Dedifferentiated amniotic fluid mesenchymal stem cell (primary cell): ENCODE measurements around the gene LRRTM2.
"Not testable (repeated sequence)": the region's sequence is repeated elsewhere in the genome, so short reads cannot be mapped to it uniquely, and the experiment has no call there.

Experiments
- DNase-seq: peaks from one replicate; pipeline ENCODE4 v3.0.0-alpha.2; 2016; ENCODE audit errors: extremely low spot score

Gene LRRTM2

GRCh38 chr5:138841531-138841930 is 33.6 kb downstream of the LRRTM2 start:
- DNase-seq = no peak

- DNase-seq = no peak
Observed at GRCh38 chr5:138840103-138840502, 35.0 kb downstream of the LRRTM2 start.

GRCh38 chr5:138837160-138837559 is 38.0 kb downstream of the LRRTM2 start:
- no peak for DNase-seq

- not testable (repeated sequence) for DNase-seq
Observed at GRCh38 chr5:138834853-138835252, 40.3 kb downstream of the LRRTM2 start.

- no peak for DNase-seq
Observed at GRCh38 chr5:138833726-138834480, 41.2 kb downstream of the LRRTM2 start.

- DNase-seq = no peak
Observed at GRCh38 chr5:138833080-138833479, 42.1 kb downstream of the LRRTM2 start.

GRCh38 chr5:138832218-138832617 is 42.9 kb downstream of the LRRTM2 start:
- DNase-seq = no peak

GRCh38 chr5:138831703-138832102 is 43.4 kb downstream of the LRRTM2 start:
- no peak for DNase-seq

GRCh38 chr5:138829341-138829740 is 45.8 kb downstream of the LRRTM2 start:
- no peak for DNase-seq

GRCh38 chr5:138828556-138828955 is 46.6 kb downstream of the LRRTM2 start:
- DNase-seq = no peak

GRCh38 chr5:138824924-138825863 is 49.9 kb downstream of the LRRTM2 start:
- DNase-seq = no peak

- no peak for DNase-seq
Observed at GRCh38 chr5:138824516-138824915, 50.6 kb downstream of the LRRTM2 start.

GRCh38 chr5:138820695-138821094 is 54.4 kb downstream of the LRRTM2 start:
- no peak for DNase-seq

GRCh38 chr5:138819081-138819480 is 56.1 kb downstream of the LRRTM2 start:
- DNase-seq = no peak
